Endothelial cell (in vitro differentiated cells): Measurements from ENCODE around the gene GPR15LG. TPM values are rescaled to one million over a fixed set of nuclear protein-coding genes. Genes with fewer than 3 reads are reported as not detected.

Experiments used
- DNase-seq: peaks from one replicate; pipeline ENCODE4 v3.0.0; 2021; ENCODE audit warnings: low spot score
- H3K27ac Mint-ChIP-seq: one replicate; pipeline ENCODE4 v1.8.0; 2021; ENCODE audit warnings: mixed read lengths, inconsistent platforms; ENCODE audit not compliant: unreplicated experiment
- H3K27me3 Mint-ChIP-seq: one replicate; pipeline ENCODE4 v1.8.0; 2021; ENCODE audit warnings: mild to moderate bottlenecking, moderate library complexity, mixed read lengths, inconsistent platforms; ENCODE audit not compliant: unreplicated experiment
- H3K36me3 Mint-ChIP-seq: one replicate; pipeline ENCODE4 v1.8.0; 2021; ENCODE audit warnings: mild to moderate bottlenecking, low read depth, mixed read lengths, inconsistent platforms; ENCODE audit not compliant: unreplicated experiment
- H3K4me1 Mint-ChIP-seq: one replicate; pipeline ENCODE4 v1.8.0; 2021; ENCODE audit warnings: mild to moderate bottlenecking, mixed read lengths, inconsistent platforms; ENCODE audit not compliant: unreplicated experiment
- H3K4me3 Mint-ChIP-seq: one replicate; pipeline ENCODE4 v1.8.0; 2021; ENCODE audit warnings: mild to moderate bottlenecking, mixed read lengths, inconsistent platforms; ENCODE audit not compliant: unreplicated experiment
- H3K9me3 Mint-ChIP-seq: one replicate; pipeline ENCODE4 v1.8.0; 2021; ENCODE audit warnings: mixed read lengths, inconsistent platforms; ENCODE audit not compliant: unreplicated experiment
- total RNA-seq: library from RNA; stranded (reverse); fragmentation: NEBNext Ultra II Directional; extraction: Animal tissue kit (Norgen Biotek cat#: 25700); gene quantifications from one replicate; pipeline ENCODE4 v1.2.1, GENCODE V29; 2021; ENCODE audit not compliant: unreplicated experiment
- TF ChIP-seq, protein P1 (sequence below): fragments of 200-600 bp; sonication (generic); IDR thresholded peaks from one replicate; pipeline ENCODE4 v1.5.0; 2021; ENCODE audit warnings: antibody characterized with exemption; ENCODE audit not compliant: unreplicated experiment

The GPR15LG gene
- total RNA-seq, 1 donor from 2014 or later: not detected

DNA sequence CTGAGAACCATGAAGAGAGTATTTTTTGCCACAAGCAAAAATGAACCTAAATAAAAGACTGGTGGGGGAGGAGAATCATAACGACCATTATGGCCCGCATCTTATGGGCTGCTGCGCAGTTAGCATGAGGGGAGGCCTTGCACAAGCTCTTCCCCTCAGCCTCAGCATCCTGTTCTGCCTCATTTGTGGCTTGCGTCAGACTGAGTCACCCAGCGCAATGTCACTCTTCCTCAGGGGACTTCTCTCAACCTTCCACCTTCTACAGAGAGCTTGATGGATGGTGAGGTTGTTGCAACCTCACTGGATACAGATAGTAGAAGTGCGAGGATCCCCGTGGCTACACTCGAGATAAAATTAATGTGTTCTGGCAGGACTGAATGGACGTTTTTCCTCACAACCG is 16.8 kb upstream of the GPR15LG start:
- TF ChIP-seq, protein P1, sequence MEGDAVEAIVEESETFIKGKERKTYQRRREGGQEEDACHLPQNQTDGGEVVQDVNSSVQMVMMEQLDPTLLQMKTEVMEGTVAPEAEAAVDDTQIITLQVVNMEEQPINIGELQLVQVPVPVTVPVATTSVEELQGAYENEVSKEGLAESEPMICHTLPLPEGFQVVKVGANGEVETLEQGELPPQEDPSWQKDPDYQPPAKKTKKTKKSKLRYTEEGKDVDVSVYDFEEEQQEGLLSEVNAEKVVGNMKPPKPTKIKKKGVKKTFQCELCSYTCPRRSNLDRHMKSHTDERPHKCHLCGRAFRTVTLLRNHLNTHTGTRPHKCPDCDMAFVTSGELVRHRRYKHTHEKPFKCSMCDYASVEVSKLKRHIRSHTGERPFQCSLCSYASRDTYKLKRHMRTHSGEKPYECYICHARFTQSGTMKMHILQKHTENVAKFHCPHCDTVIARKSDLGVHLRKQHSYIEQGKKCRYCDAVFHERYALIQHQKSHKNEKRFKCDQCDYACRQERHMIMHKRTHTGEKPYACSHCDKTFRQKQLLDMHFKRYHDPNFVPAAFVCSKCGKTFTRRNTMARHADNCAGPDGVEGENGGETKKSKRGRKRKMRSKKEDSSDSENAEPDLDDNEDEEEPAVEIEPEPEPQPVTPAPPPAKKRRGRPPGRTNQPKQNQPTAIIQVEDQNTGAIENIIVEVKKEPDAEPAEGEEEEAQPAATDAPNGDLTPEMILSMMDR: no peak
- Mint-ChIP-seq H3K36me3 (no peaks in the 10 kb centered on the region), H3K4me3 (no peak overlapping the region), H3K27me3 (peaks cover 2% of the 10 kb centered on the region), H3K9me3 (no peaks in the 10 kb centered on the region), H3K27ac (no peak overlapping the region), H3K4me1 (no peaks in the 10 kb centered on the region)
- no peak for DNase-seq

DNA sequence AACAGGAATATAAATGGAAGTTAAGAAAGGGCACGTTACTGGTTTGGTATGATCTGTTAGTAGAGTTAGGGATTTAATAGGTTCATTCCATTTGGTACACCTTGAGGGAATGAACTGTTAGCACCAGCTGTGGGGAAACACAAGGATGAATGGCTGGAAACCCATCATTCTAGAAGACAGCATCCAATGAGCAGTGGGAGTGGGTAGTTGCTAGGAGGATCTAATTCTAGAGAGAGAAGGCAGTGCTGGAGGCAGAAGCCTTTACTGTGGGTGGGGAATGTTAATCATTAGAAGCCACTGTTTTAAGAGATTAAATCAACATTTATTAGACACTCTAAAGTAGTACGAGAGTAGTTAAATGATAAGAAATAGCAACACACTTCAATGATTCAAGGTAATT is 15.5 kb upstream of the GPR15LG start:
- H3K27me3 Mint-ChIP-seq: peaks cover 2% of the 10 kb centered on the region
- no peak for DNase-seq
- H3K4me3 Mint-ChIP-seq: no peak overlapping the region
- no peaks in the 10 kb centered on the region for H3K9me3 Mint-ChIP-seq
- TF ChIP-seq, protein P1: no peak
- H3K36me3 Mint-ChIP-seq: no peaks in the 10 kb centered on the region
- H3K27ac Mint-ChIP-seq: no peak overlapping the region
- no peaks in the 10 kb centered on the region for H3K4me1 Mint-ChIP-seq

DNA sequence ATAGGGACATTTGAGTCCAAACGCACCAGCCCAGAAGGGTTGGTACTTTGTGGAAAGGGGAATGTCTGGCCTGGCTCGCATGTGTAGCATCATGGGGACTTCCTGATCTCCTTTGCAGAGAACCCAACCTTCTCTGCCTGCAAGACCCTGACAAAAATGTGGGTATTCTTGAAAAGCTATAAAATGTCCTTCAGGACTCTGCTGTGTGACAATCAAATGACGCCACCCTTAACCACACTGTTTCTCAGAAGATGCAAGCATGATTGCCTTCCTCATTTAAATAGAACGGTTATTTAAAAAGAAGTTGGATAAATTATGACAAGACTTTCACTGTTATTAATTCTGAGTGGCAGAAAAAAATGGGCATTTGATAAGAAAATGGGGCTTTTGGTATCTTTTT is 15.1 kb upstream of the GPR15LG start:
- peaks cover 2% of the 10 kb centered on the region for H3K27me3 Mint-ChIP-seq
- TF ChIP-seq, protein P1: no peak
- no peak for DNase-seq
- H3K4me1 Mint-ChIP-seq: no peaks in the 10 kb centered on the region
- no peaks in the 10 kb centered on the region for H3K9me3 Mint-ChIP-seq
- H3K36me3 Mint-ChIP-seq: no peaks in the 10 kb centered on the region
- H3K4me3 Mint-ChIP-seq: no peak overlapping the region
- no peak overlapping the region for H3K27ac Mint-ChIP-seq

DNA sequence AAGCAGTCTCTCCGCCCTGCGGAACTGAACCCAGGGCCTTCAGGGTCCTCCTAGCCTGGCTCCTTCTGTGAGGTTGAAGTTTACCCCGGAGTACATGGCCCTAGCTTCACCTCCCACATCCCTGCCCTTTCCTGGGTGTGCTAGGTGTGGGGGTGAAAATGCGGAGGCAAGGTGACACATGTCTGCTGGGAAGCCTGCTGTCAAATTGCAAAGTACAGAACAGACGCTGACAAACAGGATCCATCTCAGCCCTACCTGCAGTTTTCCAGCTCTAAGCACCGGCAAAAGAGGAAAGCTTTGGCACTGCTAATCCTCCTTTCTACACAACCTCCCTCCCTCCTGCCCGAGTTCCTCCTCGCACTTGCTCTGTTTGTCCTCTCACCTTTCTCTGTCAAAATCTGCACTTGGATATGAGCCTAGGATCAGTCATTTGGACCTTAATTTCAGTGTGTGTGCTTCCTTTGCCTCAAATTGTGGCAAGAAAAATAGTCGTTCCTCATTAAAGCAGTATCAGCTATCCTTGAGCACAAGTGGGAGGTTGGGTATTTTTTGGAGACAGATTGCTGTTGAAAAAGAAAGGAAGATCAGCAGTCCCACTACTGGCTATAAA is 14.4 kb upstream of the GPR15LG start:
- no peak overlapping the region for H3K27ac Mint-ChIP-seq
- no peaks in the 10 kb centered on the region for H3K4me1 Mint-ChIP-seq
- H3K36me3 Mint-ChIP-seq: no peaks in the 10 kb centered on the region
- no peak for DNase-seq
- TF ChIP-seq, protein P1: no peak
- H3K27me3 Mint-ChIP-seq: peaks cover 2% of the 10 kb centered on the region
- no peaks in the 10 kb centered on the region for H3K9me3 Mint-ChIP-seq
- H3K4me3 Mint-ChIP-seq: no peak overlapping the region

DNA sequence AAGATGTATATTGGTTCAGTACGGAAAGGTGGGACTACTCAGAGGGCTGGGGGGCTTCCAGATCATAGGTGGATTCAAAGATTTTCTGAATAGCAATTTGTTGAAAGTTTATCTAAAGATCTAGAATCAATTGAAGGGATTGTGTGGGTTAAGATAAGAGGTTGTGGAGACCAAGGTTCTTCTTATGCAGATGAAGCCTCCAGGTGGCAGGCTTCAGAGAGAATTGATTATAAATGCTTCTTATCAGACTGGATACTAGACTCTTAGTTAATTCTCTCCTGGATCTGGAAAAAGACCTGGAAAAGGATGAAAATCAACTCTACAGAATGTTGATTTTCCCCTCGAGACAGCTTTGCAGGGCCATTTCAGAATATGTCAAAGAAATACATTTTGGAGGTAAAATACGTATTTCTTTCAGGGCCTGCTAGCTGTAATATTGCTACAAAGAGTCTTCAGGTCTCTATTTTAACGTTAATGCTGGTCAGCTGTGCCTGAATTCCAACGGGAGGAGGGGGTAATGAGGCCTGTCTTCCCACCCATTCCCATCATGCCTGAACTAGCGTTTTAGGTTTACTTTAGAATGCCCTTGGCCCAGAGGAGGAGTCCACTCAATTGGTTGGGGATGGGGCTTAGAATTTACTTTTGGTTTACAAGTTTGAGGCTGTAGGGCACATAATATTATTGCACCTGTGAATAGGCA is 12.8 kb upstream of the GPR15LG start:
- no peaks in the 10 kb centered on the region for H3K36me3 Mint-ChIP-seq
- no peaks in the 10 kb centered on the region for H3K9me3 Mint-ChIP-seq
- peaks cover 2% of the 10 kb centered on the region for H3K27me3 Mint-ChIP-seq
- TF ChIP-seq, protein P1: no peak
- no peak for DNase-seq
- H3K27ac Mint-ChIP-seq: no peak overlapping the region
- no peaks in the 10 kb centered on the region for H3K4me1 Mint-ChIP-seq
- no peak overlapping the region for H3K4me3 Mint-ChIP-seq
